Right lung (tissue), 5 donors: ENCODE measurements around the gene HIVEP1. TPM values are rescaled to one million over a fixed set of nuclear protein-coding genes. Genes with fewer than 3 reads are reported as not detected.

ENCODE experiments used
- DNase-seq, 2 donors: peaks; one replicate each; pipeline ENCODE4 v3.0.0-alpha.2; 2013
- polyA plus RNA-seq, 5 donors: library from polyadenylated mRNA; unstranded; fragments of 120-200 nt; gene quantifications; one replicate each; pipeline versions ENCODE4 v1.2.1 to v1.2.3, GENCODE V29; 2013; ENCODE audit warnings: inconsistent platforms in 1 of 5, low replicate concordance in 1 of 5; ENCODE audit not compliant: insufficient read length in 5 of 5, insufficient read depth in 1 of 5

Gene HIVEP1
- polyA plus RNA-seq, 5 donors, result 21.5 to 28.7 (median 26.7) TPM

DNA sequence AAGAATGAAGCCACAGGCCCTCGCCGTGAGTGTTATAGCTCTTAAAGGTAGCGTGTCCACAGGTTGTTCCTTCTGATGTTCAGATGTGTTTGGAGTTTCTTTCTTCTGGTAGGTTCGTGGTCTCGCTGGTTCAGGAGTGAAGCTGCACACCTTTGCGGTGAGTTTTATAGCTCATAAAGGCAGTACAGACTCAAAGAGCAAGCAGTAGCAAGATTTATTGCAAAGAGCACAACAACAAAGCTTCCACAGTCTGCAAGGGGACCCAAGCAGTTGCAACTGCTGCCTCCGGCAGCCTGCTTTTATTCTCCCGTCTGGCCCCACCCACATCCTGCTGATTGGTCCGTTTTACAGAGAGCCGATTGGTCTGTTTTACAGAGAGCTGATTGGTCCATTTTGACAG is 5.2 kb downstream of the HIVEP1 start:
- DNase-seq, result no peak

DNA sequence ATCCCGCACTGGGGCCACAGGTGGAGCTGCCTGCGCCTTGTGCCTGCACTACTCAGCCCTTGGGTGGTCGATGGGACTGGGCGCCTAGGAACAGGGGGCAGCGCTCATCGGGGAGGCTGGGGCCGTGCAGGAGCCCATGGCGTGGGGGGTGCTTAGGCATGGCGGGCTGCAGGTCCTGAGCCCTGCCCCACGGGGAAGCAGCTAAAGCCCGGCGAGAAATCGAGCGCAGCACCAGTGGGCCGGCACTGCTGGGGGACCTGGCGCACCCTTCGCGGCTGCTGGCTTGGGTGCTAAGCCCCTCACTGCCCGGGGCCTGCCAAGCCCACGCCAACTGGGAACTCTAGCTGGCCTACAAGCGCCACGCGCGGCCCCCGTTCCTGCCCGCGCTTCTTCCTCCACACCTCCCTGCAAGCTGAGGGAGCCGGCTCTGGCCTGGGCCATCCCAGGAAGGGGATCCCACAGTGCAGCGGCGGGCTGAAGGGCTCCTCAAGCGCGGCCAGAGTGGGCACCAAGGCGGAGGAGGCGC is 5.8 kb downstream of the HIVEP1 start:
- no peak for DNase-seq

DNA sequence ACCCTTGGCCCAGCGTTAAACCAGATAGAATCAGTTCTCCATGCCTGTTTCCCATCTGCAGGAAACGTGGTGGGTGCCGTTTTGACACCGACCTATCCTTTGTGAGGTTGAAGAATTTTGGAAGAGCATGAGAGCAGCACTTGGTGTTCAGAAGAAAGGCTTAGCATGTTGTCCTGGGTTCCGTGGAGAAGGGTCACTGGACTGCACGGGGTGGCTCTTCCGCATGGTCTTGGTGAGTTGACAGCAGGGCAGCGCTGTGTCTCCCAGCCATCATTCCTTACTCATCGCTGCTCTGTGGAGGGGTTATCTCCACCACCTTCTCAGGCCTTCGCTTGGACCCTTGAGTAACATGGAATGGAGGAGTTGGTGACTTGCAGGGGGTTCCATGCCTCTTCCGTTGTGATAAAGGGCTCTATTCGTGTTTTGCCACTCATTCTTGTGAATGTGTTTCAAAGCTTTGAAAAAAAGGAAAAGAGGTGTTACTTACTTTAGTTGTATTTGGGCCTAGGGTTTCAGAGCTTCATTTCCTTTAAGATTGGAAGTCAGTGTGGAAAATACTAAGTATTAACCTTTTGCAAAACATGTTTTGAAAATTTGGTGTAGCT is 8.2 kb downstream of the HIVEP1 start:
- no peak for DNase-seq

DNA sequence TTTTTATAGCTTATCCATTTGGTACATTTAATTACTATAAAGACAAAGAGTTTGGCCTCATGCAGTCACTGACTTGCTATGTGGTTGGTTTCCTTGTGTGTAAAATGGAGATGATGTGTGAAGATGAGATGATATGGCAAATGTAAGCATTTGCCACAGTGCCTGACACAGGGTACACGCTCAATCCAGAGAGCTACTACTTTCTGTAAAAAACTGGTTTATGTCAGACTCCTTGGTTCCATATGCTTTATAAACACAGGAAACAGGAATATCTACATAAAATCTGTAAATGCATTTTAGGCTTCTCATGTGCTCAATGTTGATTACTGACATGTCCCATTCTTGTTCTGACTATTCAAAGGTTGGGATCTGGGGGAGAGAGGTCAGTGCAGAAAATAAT is 10.4 kb downstream of the HIVEP1 start:
- no peak for DNase-seq

DNA sequence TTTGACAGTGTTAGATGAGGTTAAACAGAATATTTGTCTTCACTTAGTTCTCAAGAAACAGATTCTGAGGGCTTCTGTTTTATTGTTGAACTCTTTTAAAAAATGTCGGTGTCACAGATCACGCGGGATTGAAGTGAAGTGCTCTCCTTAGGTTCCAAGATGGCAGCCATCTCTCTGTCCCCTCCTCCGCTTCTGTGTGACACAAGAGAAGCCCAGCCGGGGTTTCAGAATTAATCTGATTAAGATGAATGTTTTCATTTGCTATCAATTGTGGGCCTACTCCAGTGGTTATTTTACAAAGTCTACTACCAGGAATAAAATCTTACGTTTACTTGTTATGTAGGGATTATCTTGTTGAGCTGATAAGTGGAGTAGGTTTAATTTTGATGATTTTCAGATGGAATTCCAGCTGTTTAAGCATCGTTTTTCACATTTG is 10.9 kb downstream of the HIVEP1 start:
- no peak for DNase-seq

DNA sequence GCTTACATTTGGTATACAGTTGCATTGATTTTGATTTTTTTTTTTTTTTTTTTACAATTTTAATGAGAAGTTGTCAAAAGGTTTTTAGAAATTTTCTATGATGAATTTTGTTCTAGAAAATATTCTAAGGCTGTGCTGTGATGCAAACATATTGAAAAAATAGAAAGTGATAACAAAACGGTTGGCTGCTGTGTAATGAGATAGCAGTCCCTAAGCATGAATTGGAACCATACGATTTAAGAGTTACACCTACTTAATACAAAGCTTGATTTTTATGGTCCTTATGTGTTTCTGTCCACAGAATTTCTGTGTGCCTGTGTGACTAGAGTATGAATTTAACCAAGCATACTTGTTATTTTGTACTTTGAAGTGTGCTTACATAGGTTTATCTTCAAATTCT is 12.1 kb downstream of the HIVEP1 start:
- DNase-seq, result no peak

DNA sequence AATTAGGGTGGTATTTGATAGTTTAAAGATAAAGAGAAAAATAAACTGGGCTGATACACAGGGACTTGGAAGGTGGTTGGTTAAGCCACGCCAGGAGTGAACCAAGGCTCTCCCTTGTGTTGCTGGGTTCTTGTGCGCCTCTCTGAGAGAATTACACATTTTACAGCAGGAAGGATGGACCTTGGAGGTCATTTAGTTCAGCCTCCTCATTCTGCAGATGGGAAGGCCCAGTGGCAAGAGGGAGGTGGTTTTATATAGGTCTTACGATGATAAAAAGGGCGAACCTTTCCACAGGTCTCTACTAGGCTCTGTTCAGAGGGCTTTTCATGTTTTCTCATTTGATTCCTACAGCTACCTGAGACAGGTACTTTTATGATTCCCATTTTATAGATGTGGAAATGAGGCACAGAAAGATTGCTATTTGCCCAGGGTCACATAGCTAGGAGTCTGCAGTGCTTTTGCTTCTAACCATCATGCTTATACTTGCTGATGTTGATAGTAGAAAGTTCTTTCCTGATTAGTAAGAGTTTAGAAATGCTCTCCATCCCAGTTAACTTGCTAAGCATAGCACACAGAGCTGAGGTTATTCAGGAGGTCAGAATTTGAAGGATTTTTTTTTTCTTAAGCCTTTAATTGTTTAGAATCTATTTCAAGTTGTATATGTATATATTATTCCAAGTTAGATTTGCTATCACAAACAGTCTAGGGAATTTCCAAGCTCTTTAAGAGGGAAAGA is 12.8 kb downstream of the HIVEP1 start:
- DNase-seq, result no peak

DNA sequence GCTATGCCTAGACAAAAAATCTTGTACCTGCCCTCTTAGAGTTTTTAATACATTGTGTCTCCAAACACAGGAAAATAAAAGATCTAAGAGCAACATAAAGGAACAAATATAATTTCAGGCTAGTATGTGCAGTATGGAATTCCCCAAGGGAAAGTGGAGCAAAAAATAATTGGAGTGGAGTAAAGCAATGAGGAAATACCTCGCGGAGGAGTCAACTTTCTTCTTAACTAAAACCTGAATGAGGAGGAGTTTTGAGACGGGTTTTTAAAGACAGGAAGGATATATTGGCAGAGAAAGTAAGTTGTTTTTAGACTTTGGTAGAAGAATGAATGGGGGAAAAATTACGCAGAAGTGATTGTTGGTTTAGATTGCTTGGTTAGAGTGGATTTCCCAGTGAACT is 14.0 kb downstream of the HIVEP1 start:
- no peak for DNase-seq

DNA sequence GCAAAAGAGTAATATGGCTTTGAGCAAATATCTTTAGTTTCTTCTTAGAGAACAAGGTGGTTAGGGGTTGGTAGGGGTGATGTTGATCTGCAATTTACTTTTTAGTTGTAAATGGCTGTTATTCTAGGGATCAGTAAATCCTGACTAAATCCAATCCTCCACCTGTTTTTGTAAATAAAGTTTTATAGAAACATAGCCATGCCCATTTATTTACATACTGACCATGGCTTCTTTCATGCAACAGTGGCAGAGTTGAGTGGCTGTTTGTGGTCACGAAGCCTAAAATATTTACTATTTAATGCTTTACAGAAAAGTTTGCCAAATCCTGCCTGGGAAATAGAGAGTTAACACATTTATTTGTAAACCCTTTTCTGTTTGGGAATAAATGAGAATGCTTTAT is 14.7 kb downstream of the HIVEP1 start:
- no peak for DNase-seq

DNA sequence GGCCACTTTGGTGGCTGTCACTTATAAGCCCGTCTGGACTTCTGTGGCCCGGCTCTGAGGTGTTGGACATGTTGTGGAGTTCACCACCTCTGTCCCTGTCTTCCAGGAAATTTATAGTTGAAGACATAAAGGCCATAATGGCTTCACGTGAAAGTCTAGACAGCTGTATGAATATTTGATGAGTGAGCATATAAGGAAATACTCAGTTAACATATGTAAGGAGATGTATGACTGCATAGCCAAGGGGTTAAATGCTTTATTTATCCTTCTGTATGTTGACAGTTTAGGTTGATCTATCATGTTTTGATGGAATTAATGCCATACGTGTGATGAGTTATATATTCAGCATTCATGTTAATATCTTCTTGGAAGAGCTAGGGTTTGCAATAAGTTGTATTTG is 16.1 kb downstream of the HIVEP1 start:
- no peak for DNase-seq

DNA sequence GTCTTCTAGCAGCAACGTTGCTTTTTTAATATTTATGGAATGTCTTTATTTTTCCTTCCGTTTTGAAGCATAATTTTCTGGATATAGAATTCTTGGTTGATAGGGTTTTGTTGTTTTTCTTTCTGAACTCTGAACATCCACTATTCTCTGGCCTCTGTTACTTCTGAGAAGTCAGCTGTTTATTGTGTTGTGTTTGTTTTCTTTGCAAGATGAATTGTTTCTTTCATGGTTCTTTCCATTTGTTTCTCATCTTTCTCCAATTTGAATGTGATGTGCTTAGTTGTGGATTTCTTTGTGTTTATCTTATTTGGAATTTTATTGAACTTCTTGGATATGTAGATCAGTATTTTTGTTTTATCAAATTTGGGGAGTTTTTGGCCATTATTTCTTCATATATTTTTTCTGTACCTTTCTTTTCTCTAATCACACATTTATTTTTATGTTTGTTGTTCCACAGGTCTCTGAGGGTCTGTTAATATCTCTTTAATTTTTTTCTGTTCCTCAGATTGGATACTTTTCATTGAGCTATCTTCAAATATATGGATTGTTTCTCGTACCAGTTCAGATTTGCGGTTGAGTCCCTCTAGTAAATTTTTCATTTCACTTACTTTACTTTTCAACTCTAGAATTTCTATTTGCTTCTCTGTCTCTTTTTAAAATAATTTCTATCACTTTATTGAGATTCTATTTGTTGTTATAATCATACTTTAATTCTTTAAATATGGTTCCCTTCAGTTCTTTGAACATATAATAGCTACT is 18.0 kb downstream of the HIVEP1 start:
- DNase-seq, result no peak

DNA sequence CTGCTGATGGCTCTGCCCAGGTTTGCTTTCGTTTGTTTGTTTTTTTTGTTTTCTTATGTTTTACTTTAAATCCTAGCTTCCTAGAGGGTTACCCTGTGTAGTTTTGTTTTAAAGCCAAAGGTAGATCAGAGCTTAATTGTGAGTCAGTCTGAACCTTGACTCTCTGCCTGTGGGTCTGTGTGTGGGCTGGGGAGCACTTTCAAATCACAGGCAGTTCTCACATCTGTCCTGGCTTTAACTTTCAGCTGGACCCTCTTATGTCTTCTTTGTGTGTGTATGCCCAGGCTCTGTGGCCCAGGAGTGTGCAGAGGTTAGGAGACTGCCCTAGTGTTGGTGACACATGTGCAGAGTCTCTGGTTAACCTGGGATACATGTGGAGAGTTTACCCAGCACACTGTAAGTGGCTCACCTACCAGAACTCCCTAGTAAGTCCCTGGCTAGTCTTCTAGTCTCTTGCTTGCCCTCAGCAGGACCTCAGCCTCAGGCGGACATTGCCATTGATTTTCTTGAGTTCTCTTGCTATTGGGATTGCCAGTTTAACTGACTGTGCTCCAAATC is 19.0 kb downstream of the HIVEP1 start:
- DNase-seq, result no peak

DNA sequence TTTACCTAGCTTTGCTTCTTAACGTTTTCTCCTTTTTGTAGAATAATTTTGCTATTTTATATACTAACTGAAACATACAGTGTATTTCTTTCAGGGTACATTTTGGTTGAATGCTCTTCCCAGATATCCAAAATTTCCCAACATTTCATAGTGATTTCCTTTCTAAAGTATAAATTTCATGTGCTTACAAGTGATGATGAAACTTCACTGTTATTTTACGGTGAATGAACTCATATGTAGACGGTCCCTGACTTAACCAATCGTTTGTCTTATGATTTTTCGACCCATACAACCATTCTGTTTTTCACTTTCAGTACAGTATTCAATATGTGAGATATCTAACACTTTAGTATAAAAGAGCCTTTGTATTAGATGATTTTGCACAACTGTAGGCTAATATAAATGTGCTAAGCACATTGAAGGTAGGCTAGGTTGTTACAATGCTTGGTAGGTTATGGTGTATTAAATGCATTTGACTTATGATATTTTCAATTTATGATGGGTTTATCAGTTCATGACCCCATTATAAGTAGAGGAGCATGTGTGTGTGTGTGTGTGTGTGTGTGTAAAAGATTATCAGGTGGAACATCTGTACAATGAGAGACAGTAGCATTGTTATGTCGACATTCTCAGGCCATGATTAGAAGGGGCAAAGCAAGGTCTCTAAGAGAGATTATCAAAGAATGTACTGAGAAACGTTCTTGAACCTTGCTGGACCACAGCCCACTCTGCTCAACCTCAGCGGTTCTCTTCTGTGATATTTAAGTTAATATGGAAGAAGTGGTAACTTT is 20.9 kb downstream of the HIVEP1 start:
- DNase-seq, result no peak

DNA sequence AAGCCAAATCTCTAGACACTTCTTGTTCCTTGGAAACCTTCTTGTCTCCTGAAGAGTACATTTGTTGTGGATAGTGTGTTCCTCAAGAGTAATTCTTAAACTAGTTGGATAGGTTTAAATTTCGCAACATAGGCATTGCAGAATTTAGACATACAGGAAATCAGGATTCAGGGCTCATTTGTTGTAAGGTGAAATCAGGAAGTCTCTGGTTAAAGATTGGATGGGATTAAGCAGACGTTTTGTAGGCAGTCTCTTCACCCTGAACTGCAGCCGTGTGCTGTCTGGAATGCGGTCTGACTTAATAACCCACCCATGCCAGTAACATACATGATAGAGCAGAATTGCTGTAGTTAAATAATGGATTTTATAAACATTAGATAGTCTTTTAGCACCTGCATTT is 21.7 kb downstream of the HIVEP1 start:
- no peak for DNase-seq

DNA sequence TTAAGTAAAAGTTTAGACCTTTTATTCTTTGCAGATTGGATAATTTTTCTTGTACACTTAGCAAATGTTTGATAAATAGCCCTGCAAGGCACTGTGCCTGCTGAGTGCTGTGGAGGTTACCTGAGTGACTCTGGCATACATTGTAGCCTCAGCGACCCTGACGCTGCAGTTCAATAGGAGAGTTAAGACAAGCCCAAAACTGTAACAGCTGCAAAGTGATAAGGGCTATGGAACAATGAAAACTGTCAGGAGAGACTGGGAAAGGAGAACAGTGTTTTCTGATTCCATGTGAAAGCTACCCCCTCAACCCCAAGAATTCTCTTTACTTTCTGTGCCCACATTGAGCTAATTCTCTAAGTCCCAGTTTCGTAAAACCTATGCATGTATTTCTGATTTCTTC is 22.2 kb downstream of the HIVEP1 start:
- no peak for DNase-seq

DNA sequence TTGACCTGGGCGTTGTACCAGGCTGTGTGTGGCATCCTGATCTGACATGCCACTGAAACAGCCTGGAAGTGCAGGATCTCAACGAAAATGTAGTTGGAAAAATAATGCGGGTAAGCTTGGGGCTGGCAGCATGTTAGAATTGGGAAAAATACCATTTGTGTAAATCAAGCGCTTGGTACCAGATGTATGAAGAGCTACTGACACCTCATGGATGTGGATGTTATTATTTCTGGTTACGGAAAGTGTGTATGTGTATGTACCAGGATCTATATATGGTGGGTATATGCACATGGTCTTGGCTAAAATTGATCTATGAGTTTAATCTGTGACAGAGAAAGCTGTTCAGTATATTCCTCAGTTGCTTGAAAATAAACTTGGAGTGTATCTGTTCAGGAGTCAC is 22.7 kb downstream of the HIVEP1 start:
- DNase-seq, result no peak

DNA sequence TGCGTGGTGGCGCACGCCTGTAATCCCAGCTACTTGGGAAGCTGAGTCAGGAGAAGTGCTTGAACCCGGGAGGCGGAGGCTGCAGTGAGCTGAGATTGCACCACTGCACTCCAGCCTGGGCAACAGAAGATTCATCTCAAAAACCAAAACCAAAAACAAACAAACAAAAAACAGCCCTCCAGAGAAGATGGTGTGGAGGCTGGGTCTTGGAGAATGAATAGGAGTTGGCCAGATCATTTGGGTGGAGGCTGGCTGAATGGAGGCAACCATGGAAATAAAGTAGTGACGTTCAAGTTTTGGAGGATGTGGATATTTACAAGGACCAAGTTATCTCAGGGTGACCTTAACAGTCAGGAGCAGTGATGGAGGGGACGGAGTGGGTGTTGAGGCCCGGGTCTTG is 24.7 kb downstream of the HIVEP1 start:
- no peak for DNase-seq

DNA sequence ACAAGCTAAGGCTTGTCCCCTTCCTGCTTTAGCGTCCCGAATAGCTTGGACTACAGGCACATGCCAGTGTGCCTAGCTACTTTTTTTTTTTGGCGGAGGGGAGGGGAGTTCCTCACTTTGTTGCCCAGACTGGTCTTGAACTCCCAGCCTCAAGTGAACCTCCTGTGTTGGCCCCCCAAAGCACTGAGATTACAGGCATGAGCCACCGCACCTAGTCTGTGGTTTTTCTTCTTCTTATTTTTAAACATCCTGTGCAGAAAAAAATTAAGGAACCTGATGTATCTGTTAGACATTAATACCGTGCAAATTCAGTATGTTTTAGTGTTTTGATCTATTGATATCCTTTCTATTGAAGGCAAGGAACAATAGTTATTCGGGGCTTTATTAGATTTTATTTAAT is 25.7 kb downstream of the HIVEP1 start:
- DNase-seq, result no peak

DNA sequence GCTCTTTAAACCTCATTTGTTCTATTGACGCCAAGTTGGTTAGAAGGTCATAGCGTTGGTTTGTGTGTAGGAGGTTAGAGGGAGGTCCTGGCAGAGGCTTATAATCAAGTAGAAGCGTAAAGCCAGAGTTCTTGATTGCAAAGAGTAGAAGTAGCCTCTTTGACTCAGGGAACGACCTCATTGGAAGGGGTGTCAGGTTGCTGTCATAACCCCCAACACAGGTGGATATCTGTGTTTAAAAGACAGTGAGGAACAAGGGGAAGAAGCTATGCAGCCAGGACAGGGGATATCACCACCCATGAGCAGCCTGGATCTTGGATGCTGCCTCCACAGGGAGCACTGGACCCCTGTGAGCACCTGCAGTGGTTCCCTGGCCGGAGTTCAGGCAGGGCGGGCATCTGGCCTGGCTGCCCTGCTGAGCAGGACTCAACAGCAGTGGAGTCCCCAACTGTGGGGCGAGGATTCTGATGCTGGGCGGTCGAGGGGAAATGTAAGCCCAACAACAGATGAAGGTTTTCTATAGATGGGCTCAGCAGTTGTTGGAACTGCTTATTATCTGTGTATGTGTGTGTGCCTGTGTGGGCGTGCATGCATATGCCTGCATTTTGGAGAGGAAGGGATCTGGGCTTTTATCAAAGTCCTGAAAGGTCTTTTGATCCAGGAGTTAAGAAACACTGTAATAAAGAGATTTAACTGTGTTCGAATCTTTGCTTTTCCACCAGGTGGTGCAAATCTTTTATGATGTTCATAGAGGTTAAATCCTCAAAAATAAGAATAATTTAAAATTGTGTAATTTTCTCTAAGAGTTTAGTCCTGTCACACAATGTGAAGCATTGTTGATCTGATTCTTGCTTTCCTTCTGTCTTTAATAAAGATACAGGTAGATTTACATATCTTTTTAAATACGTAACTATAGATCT is 27.7 kb downstream of the HIVEP1 start:
- DNase-seq, result no peak

DNA sequence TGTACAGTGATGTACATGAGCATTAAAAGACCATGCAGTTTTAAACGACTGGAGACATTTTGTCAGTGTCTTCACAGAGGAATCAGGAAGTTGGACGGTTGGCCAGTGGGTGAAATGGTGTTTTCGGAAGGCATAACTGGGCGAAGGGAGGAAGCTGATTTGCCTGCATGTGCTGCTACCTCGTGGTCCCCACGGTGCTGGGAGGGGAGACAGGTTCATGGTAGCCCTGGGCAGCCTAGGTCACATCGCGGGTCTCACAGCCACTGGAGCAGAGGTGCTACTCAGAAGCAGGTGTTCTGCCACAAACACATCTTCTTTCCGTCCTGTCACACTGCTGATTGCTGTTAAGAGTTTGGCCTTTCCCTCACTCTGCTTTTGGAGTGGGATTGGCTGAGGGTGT is 35.2 kb downstream of the HIVEP1 start:
- DNase-seq, result no peak
